DND-41 (cell line): ENCODE measurements around the gene NOL7.

Experiments
- ATAC-seq: fragments of 200-7000 bp; cut with Tn5 transposase; 3 replicates; pipeline ENCODE4 v1.9.1; 2021; ENCODE audit warnings: low read depth; ENCODE audit not compliant: insufficient read depth
- DNase-seq: peaks from one replicate; pipeline ENCODE4 v3.0.0-alpha.2; 2020
- H2AFZ ChIP-seq: 2 replicates; pipeline ENCODE4 v1.6.0; 2012; ENCODE audit warnings: low read depth, low read length
- H3K27ac ChIP-seq: 2 replicates; pipeline ENCODE4 v1.5.1; 2012; ENCODE audit warnings: low read length, inconsistent platforms
- H3K27me3 ChIP-seq: fragments of 200-600 bp; sonication (generic); 2 replicates; pipeline ENCODE4 v1.6.0; 2012; ENCODE audit warnings: low read length, mild to moderate bottlenecking, inconsistent platforms; ENCODE audit not compliant: insufficient read depth, poor library complexity
- H3K36me3 ChIP-seq: 2 replicates; pipeline ENCODE4 v1.5.1; 2012; ENCODE audit warnings: low read length, inconsistent platforms; ENCODE audit not compliant: insufficient read depth
- H3K4me1 ChIP-seq: 2 replicates; pipeline ENCODE4 v1.5.1; 2012; ENCODE audit warnings: mild to moderate bottlenecking, low read length; ENCODE audit not compliant: insufficient read depth
- H3K4me2 ChIP-seq: 2 replicates; pipeline ENCODE4 v1.6.0; 2012; ENCODE audit warnings: mild to moderate bottlenecking, moderate library complexity, low read length, inconsistent platforms; ENCODE audit not compliant: insufficient read depth
- H3K4me3 ChIP-seq, 2 experiments: fragments of 200-600 bp in 1 of 2; shearing (Covaris generic) in 1 of 2; 2 replicates each; pipeline ENCODE4 v1.5.1; 2012 to 2016; ENCODE audit warnings: inconsistent platforms in 2 of 2, low read length in 2 of 2, mild to moderate bottlenecking in 2 of 2, low read depth in 1 of 2, moderate library complexity in 1 of 2
- H3K79me2 ChIP-seq: 2 replicates; pipeline ENCODE4 v1.6.0; 2012; ENCODE audit warnings: low read length, inconsistent platforms; ENCODE audit not compliant: insufficient read depth
- H3K9ac ChIP-seq: 2 replicates; pipeline ENCODE4 v1.6.0; 2012; ENCODE audit warnings: low read depth, mild to moderate bottlenecking, inconsistent platforms, low read length, moderate library complexity
- H3K9me3 ChIP-seq: 2 replicates; pipeline ENCODE4 v1.5.1; 2012; ENCODE audit warnings: low read length, moderate library complexity, mild to moderate bottlenecking, inconsistent platforms; ENCODE audit not compliant: insufficient read depth, severe bottlenecking
- H4K20me1 ChIP-seq: 2 replicates; pipeline ENCODE4 v1.6.0; 2012; ENCODE audit warnings: low read length; ENCODE audit not compliant: insufficient read depth
- EZH2 ChIP-seq: IDR thresholded peaks from 3 replicates; pipeline ENCODE4 v1.6.1; 2012; ENCODE audit warnings: borderline replicate concordance, low read depth, mild to moderate bottlenecking, moderate library complexity, low read length, inconsistent platforms; ENCODE audit not compliant: severe bottlenecking
- TF ChIP-seq, protein P1 (sequence below): IDR thresholded peaks from 2 replicates; pipeline ENCODE4 v1.5.1; 2012; ENCODE audit warnings: borderline replicate concordance, low read length, moderate library complexity, mild to moderate bottlenecking; ENCODE audit not compliant: poor library complexity, severe bottlenecking; ENCODE audit errors: extremely low read depth

NOL7 gene

GRCh38 chr6:13579911-13580310, 35.2 kb upstream of the NOL7 start:
- no peak overlapping the region for H3K4me3 ChIP-seq
- no peak overlapping the region for H3K9ac ChIP-seq
- H3K27me3 ChIP-seq: no peaks in the 10 kb centered on the region
- 0 out of 2 replicates have a peak, but pooled peaks cover 7% of the 10 kb centered on the region for H3K36me3 ChIP-seq
- no peak overlapping the region for H2AFZ ChIP-seq
- no peak for ATAC-seq
- H3K4me1 ChIP-seq: peaks cover 5% of the 10 kb centered on the region
- H3K79me2 ChIP-seq: peaks cover 5% of the 10 kb centered on the region
- DNase-seq: no peak
- TF ChIP-seq, protein P1, sequence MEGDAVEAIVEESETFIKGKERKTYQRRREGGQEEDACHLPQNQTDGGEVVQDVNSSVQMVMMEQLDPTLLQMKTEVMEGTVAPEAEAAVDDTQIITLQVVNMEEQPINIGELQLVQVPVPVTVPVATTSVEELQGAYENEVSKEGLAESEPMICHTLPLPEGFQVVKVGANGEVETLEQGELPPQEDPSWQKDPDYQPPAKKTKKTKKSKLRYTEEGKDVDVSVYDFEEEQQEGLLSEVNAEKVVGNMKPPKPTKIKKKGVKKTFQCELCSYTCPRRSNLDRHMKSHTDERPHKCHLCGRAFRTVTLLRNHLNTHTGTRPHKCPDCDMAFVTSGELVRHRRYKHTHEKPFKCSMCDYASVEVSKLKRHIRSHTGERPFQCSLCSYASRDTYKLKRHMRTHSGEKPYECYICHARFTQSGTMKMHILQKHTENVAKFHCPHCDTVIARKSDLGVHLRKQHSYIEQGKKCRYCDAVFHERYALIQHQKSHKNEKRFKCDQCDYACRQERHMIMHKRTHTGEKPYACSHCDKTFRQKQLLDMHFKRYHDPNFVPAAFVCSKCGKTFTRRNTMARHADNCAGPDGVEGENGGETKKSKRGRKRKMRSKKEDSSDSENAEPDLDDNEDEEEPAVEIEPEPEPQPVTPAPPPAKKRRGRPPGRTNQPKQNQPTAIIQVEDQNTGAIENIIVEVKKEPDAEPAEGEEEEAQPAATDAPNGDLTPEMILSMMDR: no peak
- H3K4me2 ChIP-seq: no peak overlapping the region
- H3K27ac ChIP-seq: no peak overlapping the region
- no peaks in the 10 kb centered on the region for H4K20me1 ChIP-seq
- no peaks in the 10 kb centered on the region for H3K9me3 ChIP-seq

DNA sequence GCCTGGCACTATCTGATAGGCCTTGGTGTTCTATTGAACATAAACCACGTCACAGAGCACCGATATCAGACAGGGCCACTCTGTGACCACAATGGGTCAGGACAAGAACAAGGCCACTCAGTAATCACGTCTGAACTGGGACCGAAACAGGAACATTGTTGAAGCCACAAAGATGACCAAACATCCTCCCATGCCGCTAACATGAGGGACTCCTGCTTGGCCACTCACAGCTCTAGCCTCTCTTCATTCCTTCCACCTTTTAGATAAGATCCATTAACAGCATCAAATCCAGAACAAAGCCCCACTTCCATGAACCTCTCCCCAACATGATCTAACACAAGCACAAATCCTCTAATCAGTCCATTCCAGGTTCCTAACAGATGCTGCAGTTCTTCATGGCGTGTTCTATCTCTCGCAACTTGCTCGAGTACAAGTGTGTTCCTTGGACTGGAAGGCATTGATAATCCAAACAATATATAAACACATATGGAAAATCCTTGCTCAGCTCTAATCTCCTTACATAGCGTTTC, 33.4 kb upstream of the NOL7 start:
- no peaks in the 10 kb centered on the region for H3K27me3 ChIP-seq
- no peak overlapping the region for H3K4me2 ChIP-seq
- TF ChIP-seq EZH2: no peak
- TF ChIP-seq, protein P1: no peak
- H2AFZ ChIP-seq: no peak overlapping the region
- no peaks in the 10 kb centered on the region for H3K79me2 ChIP-seq
- no peak overlapping the region for H3K27ac ChIP-seq
- ATAC-seq: no peak
- no peaks in the 10 kb centered on the region for H3K4me1 ChIP-seq
- no peak overlapping the region for H3K9ac ChIP-seq
- no peaks in the 10 kb centered on the region for H4K20me1 ChIP-seq
- no peak for DNase-seq
- H3K36me3 ChIP-seq: 0 out of 2 replicates have a peak, but pooled peaks cover 7% of the 10 kb centered on the region
- H3K9me3 ChIP-seq: no peaks in the 10 kb centered on the region
- no peak overlapping the region for H3K4me3 ChIP-seq

DNA sequence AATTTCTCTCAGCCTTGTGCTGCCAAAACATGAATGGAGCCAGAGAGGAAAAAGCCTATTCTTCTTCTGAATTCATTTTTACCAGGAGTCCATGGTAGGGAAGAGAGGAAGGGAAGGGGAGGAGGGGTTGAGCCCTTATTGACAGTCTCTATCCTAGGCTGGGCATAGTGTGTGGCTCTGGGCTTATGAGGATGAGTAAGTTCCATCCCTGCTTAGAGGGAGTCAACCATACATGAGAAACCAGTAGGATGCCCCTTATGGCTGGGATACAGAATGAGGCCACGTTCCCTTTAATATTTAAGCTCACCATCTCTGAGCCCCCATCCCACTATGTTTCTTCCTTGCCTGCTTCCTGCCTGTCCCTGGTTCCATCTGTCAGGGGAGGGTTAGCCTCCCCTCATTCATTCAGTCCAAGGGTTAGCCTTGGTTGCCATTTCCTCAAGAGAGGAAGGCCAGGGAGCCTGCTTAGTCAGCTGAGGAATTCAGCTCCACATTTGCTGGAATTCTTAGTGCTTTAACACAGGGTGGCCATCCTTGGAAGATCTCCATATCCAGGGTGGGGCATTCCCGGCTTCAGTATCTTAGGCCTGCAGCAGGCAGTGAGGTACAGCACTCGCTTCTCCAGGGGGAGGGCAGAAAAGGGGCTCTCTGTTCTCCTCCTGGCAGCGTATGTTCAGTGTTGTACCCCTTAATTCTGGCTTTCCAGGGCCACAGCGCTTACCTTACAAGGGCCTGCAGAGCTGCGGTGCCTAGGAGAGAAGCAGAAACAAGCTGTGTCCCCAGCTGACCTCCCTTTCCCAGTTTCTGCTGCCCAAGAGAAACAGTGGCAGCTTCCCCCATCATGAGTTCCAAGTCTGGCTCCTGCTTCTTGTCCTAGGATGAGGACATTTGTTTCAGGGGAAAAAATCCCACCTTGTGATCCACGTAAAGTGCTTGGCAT, 28.3 kb upstream of the NOL7 start:
- Histone ChIP-seq H3K9me3 (no peaks in the 10 kb centered on the region), H3K4me2 (no peak overlapping the region), H3K36me3 (peaks cover 3% of the 10 kb centered on the region; the same call in 1 of the 2 replicates), H3K79me2 (no peaks in the 10 kb centered on the region), H3K27me3 (no peaks in the 10 kb centered on the region), H2AFZ (no peak overlapping the region), H3K27ac (no peak overlapping the region), H4K20me1 (no peaks in the 10 kb centered on the region), H3K4me1 (no peaks in the 10 kb centered on the region), H3K4me3 (no peak overlapping the region), H3K9ac (no peak overlapping the region)
- ATAC-seq: no peak
- no peak for DNase-seq
- TF ChIP-seq, protein P1: no peak
- TF ChIP-seq EZH2: no peak
